ENCODE data around the gene SLC34A1.
"Not testable (repeated sequence)": the region's sequence is repeated elsewhere in the genome, so short reads cannot be mapped to it uniquely, and the experiment has no call there.

The SLC34A1 gene

GRCh38 chr5:177353093-177353492 lies 31.1 kb upstream of the SLC34A1 start:
- DNase-seq: no peak

DNA sequence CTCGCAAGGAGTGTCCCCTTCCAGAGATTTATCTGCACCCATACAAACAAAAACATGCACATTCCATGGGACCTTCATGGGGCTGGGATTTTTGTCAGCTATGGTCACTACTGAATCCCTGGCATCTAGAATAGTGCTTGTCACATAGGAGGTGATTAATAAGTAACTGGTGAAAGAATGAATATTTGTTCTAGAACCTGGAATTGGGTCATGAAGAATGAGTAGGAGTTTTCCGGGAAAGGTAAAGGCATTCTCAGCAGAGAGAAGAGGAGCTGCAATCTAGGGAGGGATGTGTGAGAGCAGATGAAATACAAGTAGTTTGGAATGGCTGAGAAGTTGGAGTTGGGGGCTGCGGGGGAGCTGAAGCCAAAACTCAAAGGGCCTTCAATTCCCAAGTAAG lies 30.0 kb upstream of the SLC34A1 start:
- no peak for DNase-seq

DNA sequence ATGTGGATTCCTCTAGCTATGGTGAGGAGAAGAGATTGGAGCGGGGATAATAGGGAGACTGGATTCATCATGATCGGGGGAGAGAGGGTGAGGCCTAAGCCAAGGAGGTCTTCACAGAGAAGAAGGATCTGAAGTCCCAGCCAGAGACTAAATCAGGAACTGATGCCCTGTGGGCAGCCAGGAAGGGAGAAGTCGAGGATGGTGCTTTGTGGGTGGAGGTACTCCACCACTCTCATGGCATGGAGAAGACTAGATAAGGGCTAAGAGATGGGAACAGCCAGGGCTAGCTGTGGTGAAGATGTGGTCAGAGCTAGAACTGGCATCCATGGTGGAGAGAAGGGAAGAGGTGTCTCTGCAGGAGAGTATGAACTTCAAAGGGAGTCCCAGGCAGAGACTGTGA lies 29.5 kb upstream of the SLC34A1 start:
- DNase-seq: no peak

GRCh38 chr5:177355162-177355867 lies 28.9 kb upstream of the SLC34A1 start:
- DNase-seq: no peak

- DNase-seq: no peak
Measured at GRCh38 chr5:177355868-177356168, 28.4 kb upstream of the SLC34A1 start.

DNA sequence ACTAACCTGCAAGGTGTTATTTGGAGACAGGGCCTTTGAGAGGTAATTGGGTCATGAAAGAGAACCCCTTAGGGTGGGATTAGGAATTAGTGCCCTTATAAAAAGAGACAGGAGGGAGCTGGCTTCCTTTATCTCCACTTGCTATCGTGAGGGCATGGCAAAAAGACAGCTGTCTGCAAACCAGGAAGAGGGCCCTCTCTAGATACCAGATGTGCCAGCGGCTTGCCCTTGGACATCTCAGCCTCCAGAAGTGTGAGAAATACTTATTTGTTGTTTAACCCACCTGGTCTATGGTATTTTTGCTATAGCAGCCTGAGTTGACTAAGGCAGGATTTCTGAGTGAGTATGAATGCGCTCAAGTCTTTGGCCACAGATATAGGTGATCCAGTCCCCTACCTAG lies 27.5 kb upstream of the SLC34A1 start:
- DNase-seq: no peak

DNA sequence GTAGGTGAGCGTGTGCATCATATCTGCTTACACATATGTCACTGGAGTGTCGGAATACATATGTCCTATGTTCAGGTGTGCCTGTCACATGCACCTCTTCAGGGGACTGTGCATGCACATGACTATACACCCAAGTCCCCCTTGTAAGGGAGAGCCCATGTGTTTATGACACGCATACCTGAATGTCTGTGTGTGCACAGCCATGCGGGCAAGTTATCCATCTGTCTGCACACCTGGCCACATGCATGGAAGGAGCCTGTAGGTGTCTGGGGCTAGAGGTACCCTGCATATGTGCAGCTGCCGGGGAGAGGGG lies 27.1 kb upstream of the SLC34A1 start:
- no peak for DNase-seq

- DNase-seq: no peak
Measured at GRCh38 chr5:177357459-177358351, 26.5 kb upstream of the SLC34A1 start, which contains the start of gene RGS14. TSS of gene RGS14 (plus strand) at chr5:177357924. CDS start at chr5:177358025, 101 bp downstream.

GRCh38 chr5:177358370-177358819 lies 25.8 kb upstream of the SLC34A1 start:
- no peak for DNase-seq

GRCh38 chr5:177359451-177359851 lies 24.8 kb upstream of the SLC34A1 start:
- no peak for DNase-seq

DNA sequence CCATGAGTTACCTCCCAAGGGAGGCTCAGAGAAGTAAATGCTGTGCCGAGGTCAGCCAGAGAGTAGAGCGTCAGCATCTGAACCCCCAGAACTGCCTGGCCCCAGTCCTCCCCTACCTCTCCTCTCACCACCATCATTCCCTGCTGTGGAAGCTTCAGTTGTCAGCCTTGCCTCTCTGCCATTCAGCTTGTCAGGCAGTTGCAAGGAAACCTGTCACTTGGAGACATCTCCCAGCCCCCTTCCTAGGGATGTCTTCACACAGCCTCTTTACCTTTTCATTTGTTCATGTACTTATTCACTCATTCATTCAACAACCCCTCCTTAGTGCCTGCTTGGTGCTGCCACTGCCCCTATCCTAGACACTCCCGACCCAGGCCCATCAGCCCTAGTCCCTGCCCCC lies 24.4 kb upstream of the SLC34A1 start:
- DNase-seq: no peak

GRCh38 chr5:177360740-177361139 lies 23.5 kb upstream of the SLC34A1 start:
- DNase-seq: not testable (repeated sequence)

DNA sequence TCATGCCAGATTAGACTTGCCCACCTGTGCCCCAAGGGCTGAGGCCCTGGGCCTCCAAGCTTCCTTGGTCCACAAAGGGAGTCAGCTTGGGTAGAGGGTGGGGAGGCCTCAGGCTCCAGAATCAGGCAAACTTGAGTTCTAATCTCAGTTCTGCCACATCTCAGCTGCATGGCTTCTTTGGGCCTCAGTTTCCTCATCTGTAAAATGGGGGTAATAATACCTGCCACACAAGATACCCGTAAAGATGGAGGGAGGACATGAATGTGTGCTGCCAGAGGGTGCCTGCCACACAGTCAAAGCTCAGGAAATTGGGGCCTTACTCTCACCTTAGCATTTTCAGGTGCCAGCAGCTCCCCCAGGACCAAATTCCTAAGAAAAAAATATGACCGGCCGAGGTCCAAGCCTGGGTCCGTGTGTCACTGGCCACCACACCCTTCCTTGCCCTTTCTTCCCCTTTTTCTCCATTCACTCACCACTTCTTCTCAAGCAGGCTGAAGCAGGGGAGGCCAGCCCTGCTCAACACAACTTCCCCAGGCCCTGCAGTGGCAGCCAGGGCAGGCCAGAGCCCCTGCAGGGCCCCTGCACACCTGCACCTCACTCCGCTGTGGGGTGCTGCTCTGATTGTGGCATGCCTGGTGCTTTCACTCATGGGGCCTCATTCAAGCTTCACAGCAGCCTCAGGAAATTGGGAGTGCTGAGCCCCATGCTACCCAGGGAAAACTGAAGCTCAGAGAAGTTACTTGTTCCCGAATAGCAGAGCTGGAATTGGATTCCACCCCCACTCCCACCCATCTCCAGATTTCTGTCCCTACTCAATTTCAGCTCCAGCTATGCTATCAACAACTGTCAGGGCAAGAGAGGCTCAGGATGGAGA lies 22.6 kb upstream of the SLC34A1 start:
- no peak for DNase-seq

GRCh38 chr5:177362292-177362609 lies 22.0 kb upstream of the SLC34A1 start:
- no peak for DNase-seq

DNA sequence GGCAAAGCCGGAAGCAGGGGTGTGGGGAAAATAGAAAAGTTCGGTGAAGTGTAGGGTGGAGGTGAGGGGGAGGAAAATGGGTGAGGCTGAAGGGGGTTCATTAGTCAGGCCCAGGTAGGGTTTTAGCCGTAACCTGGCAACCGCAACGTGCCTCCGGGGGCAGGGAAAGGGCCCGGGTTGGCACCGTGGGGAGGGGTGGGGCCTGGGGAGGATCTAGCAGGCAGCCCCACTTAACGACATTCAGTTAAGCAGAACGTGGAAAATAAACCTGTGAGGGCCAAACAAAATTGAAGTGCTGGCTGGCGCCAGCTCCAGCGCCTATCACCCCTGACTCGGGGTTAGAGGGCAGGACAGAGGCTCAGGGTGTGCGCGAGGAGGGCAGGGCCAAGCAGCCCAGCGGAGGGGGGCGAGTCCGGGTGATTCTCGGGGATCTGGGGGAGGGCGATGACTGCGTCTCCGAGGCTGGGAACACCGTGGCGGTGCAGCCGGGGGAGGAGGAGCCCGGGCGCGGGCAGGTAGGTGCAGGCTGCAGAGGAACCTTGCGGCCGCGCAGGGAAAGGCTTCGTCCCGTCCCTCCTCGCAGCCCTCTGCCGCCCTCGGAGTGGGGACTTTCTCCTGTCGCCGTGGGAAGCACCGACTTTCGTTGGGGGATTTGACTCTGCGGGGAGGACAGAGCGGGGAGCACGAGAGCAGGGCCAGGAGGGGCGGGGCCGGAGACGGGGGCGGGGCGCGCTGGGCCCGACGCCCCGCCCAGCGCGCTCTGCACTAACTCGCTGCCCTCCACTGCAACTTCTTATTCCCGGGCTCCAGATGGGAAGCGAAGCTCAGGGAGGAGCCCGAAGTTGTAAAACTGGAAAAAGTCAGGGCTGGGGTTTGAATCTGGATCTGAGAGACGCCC lies 21.4 kb upstream of the SLC34A1 start:
- DNase-seq: peak; percentile 83

DNA sequence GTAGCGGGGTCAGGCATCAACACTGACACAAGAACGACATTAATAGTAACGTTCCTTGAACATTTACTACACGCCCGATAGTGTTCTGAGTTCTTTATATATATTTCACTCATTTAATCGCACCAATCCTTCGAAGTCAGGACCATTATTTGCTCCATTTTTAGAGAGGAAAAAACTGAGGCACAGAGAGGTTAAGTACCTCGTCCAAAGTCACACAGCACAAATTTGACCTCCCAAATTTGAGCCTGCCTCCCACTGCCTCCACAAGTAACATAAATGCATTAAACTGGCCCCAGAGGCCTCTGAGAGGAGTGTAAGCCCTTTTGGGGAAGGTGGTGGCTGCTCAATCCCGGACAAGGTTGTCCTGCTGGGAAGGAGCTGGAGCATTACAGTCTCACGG lies 20.7 kb upstream of the SLC34A1 start:
- DNase-seq: no peak

DNA sequence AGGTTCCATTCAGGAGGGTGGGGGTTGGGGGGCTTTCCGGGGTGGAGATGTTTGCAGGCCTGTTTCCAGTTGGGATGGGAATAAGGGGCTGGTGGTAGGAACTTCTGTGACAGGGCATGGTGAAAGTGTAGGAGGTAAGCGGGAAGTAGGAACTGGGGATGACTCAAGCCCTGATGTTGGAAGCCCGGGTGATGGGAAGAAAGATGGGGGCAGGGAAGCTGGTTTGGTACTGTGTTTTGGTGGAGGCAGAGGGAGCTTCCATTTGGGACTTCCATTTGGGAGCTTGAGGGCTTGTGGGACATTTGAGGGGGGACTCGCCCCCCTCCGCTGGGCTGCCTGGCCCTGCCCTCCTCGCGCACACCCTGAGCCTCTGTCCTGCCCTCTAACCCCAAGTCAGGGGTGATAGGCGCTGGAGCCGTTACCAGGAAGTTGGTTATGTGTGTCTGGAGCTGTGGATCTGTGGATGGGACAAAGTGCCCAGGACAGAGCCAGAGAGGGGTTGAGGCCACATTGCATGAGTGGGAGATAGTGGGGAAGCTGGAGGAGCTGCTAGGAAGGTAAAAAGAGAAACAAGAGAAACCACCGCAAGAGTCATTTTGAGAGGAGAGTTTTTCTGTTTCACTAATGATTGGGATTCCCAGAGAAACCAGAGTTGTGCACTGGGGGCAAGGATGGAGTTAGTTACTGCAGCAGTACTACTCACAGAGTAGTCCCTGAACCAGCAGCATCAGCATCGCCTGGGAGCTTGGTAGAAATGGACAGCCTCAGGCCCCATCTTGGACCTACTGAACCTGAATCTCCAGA lies 19.9 kb upstream of the SLC34A1 start:
- no peak for DNase-seq

- DNase-seq: no peak
Measured at GRCh38 chr5:177365845-177366527, 18.2 kb upstream of the SLC34A1 start.

GRCh38 chr5:177366528-177367322 lies 17.5 kb upstream of the SLC34A1 start:
- DNase-seq: peak; percentile 92

All from right kidney (tissue), 1 donor.